Suprapubic skin (tissue), 4 donors: ENCODE measurements around the gene CEND1. TPM values are rescaled to one million over a fixed set of nuclear protein-coding genes. Genes with fewer than 3 reads are reported as not detected.

Experiments
- DNase-seq, 2 donors: peaks; one replicate each; pipeline ENCODE4 v3.0.0-alpha.2; 2019; ENCODE audit warnings: low spot score in 2 of 2
- H3K27ac ChIP-seq: fragments of 200-600 bp; sonication (generic); one replicate; pipeline ENCODE4 v1.5.1; 2019
- H3K27me3 ChIP-seq: fragments of 200-600 bp; sonication (generic); one replicate; pipeline ENCODE4 v1.5.1; 2019
- H3K36me3 ChIP-seq: fragments of 200-600 bp; sonication (generic); one replicate; pipeline ENCODE4 v1.5.1; 2019
- H3K4me1 ChIP-seq: fragments of 200-600 bp; sonication (generic); one replicate; pipeline ENCODE4 v1.5.1; 2019
- H3K4me3 ChIP-seq: fragments of 200-600 bp; sonication (generic); one replicate; pipeline ENCODE4 v1.5.1; 2019; ENCODE audit warnings: mild to moderate bottlenecking
- H3K9me3 ChIP-seq: fragments of 200-600 bp; sonication (generic); one replicate; pipeline ENCODE4 v1.5.1; 2019
- CTCF ChIP-seq, 2 donors: fragments of 200-600 bp in 1 of 2; fragments of 450-650 bp in 1 of 2; sonication (generic) in 1 of 2; IDR thresholded peaks; one replicate each; pipeline ENCODE4 v1.5.1; 2016 to 2019; ENCODE audit warnings: antibody characterized with exemption in 2 of 2, mild to moderate bottlenecking in 1 of 2, moderate library complexity in 1 of 2
- EP300 ChIP-seq: sonication (generic); formaldehyde crosslinking; IDR thresholded peaks from one replicate; pipeline ENCODE4 v1.6.1; 2017; ENCODE audit warnings: antibody characterized with exemption
- POLR2A ChIP-seq, 2 donors: fragments of 450-650 bp; IDR thresholded peaks; one replicate each; pipeline ENCODE4 v1.6.1; 2017; ENCODE audit warnings: antibody characterized with exemption in 2 of 2, mild to moderate bottlenecking in 2 of 2, moderate library complexity in 2 of 2
- POLR2AphosphoS5 ChIP-seq, 3 donors: sonication (generic); formaldehyde crosslinking; IDR thresholded peaks; one replicate each; pipeline ENCODE4 v1.6.1; 2017; ENCODE audit warnings: antibody characterized with exemption in 3 of 3
- WGBS: methylation state at CpG from one replicate; pipeline ENCODE4 v1.1.5; 2018; 5-methylcytosine and 5-hydroxymethylcytosine counted together
- total RNA-seq, 4 donors: library from RNA; depleted of rRNA; stranded (reverse); fragments of >200 nt; gene quantifications; one replicate each; pipeline ENCODE4 v1.1.0, GENCODE V29; 2016

Gene CEND1
- total RNA-seq, 4 donors from 2014 or later = not detected

DNA sequence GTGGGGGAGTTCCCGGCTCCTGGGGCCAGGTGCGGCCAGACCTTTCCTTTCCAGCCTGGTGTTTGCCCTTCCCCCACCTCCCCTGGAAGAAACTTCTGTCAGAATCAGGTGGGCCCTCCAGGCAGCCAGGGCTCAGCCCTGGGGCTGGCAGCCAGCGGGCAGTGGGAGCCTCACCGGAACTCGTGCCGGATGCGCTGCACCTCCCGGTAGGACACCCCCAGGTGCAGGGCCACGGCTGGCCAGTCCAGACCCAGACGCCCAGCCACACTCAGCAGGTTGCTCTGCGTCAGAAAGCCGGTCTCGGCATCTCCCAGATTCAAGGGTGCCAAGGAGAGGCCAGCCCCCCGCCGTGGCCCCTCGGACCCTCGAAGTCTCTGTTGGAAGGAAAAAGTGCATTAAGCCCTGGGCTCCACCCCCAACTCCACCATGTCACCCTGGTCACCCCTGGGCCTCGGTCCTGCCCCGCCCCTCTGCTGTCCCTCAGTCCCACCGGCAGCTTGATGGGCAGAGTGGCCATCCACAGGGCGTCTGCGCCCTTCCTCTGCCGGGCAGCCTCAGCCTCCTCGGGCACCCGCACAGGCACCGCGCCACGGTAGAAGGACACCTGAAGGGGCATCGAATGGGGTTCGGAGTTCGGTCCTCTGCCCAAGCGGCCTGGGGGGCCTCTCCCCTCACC is 9.9 kb upstream of the CEND1 start:
- no peak for DNase-seq
- no peaks in the 10 kb centered on the region for H3K9me3 ChIP-seq
- H3K36me3 ChIP-seq = peaks cover 23% of the 10 kb centered on the region
- TF ChIP-seq EP300 = no peak
- no peak for TF ChIP-seq CTCF (IDR thresholded peaks at IDR 0.05)
- TF ChIP-seq POLR2A (IDR thresholded peaks at IDR 0.05) = no peak
- no peak for TF ChIP-seq POLR2AphosphoS5 (IDR thresholded peaks at IDR 0.05)
- no peak overlapping the region for H3K4me3 ChIP-seq
- H3K27me3 ChIP-seq = no peaks in the 10 kb centered on the region
- no CpG with 5 or more reads among the region's 32 CpGs for WGBS
- peaks cover 48% of the 10 kb centered on the region for H3K4me1 ChIP-seq
- no peak overlapping the region for H3K27ac ChIP-seq

- WGBS = no CpG with 5 or more reads among the region's 69 CpGs
- H3K4me1 ChIP-seq = peaks cover 44% of the 10 kb centered on the region
- no peaks in the 10 kb centered on the region for H3K27me3 ChIP-seq
- TF ChIP-seq POLR2A (IDR thresholded peaks at IDR 0.05) = no peak
- peak; percentile 82 to 93 for TF ChIP-seq CTCF (IDR thresholded peaks at IDR 0.05)
- peaks cover 23% of the 10 kb centered on the region for H3K36me3 ChIP-seq
- no peak for DNase-seq
- H3K4me3 ChIP-seq = peak within 1 kb of the TSS; percentile 72
- H3K9me3 ChIP-seq = no peaks in the 10 kb centered on the region
- peak within 1 kb of the TSS; percentile 78 for H3K27ac ChIP-seq
Observed at GRCh38 chr11:798093-798713, 8.3 kb upstream of the CEND1 start, which contains the start of gene SLC25A22. TSS of gene SLC25A22 (minus strand) at chr11:798281. CDS start at chr11:795006, 3,275 bp downstream.

DNA sequence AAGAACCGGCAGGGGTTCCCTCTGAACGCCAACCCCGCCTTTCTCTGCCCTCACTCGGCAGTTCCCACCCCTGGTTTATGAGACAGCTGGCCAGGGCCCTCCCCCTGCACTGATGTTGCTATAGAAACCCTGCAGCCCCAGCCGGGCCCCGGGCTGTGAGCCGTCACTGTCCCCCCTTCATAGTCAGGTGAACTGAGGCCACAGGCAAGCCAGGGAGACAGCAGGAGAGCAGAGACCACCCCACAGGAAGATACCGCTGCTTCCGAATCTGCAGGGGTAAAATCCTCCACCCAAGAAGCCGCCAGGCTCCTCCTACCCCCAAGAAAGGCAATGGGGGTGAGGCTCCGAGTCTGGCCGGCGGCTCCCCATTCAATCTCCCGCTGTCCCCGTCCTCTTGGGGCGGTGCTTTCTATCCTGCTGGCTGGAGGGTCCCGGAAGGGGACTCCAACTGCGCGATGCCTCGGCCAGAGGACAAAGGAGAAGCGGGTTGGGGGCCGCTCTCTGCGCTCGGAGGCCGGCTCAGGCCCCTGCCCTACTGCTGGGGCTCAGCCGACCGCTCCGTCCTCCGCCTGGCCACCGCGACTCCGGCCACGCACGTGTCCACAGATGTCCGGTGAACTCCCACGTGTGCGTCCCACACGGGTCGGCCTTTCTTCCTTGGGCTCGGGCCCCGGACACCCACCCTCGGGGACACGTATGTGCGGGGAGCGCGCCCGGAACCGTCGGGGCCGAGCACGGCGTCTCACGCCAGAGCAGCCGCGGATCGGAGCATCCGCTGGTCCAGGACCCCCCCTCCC is 7.6 kb upstream of the CEND1 start:
- H3K4me3 ChIP-seq = peak overlapping the region; percentile 72
- TF ChIP-seq POLR2A (IDR thresholded peaks at IDR 0.05) = no peak
- no peak for TF ChIP-seq EP300
- TF ChIP-seq POLR2AphosphoS5 (IDR thresholded peaks at IDR 0.05) = no peak
- TF ChIP-seq CTCF (IDR thresholded peaks at IDR 0.05) = no peak
- H3K9me3 ChIP-seq = no peaks in the 10 kb centered on the region
- no peak for DNase-seq
- peak overlapping the region; percentile 78 for H3K27ac ChIP-seq
- H3K4me1 ChIP-seq = peaks cover 44% of the 10 kb centered on the region
- H3K27me3 ChIP-seq = no peaks in the 10 kb centered on the region
- peaks cover 24% of the 10 kb centered on the region for H3K36me3 ChIP-seq
- WGBS = 2% methylated on average over 13 of the region's 57 CpGs

DNA sequence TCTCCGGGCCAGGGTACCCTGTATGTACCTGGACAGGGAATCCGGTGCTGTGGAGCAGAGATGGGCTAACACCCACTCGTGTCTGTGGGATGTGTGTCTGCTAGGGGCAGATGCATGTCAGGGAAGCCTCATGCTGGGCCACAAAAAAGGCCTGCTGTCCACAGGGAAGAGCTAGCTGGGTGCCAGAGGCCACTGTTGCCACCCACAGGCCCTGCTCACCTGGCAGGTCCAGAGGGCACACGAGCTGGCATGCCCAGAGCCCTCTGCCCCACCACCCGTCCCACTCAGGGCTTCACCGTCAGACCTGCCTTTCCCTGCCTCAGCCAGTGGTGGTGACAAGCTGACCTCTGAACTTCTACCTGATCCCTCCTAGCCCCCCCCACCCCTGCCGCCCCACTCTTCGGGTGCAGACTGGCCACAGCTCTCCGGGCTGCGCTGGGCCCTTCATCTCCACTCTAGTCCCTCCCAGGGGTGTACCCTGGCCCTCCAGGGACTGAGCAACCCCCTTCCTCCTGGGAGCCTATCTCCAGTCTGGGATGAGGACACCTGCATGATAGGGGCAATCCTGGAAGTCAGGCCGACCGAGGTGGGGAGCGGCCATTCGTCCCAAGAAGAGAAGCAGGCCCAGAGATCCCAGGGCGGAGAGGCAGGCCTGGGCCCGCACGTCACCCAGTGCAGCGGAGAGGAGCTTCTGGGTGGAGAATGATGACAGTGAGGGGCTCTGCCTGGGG is 6.8 kb upstream of the CEND1 start:
- H3K36me3 ChIP-seq = peaks cover 27% of the 10 kb centered on the region
- peak overlapping the region; percentile 78 for H3K27ac ChIP-seq
- TF ChIP-seq EP300 (no peak), POLR2AphosphoS5 (IDR thresholded peaks at IDR 0.05) (no peak), CTCF (IDR thresholded peaks at IDR 0.05) (no peak), POLR2A (IDR thresholded peaks at IDR 0.05) (no peak)
- DNase-seq = no peak
- WGBS = 12% methylated on average over 6 of the region's 18 CpGs
- H3K27me3 ChIP-seq = no peaks in the 10 kb centered on the region
- no peaks in the 10 kb centered on the region for H3K9me3 ChIP-seq
- H3K4me1 ChIP-seq = peaks cover 44% of the 10 kb centered on the region
- H3K4me3 ChIP-seq = peak overlapping the region; percentile 72
